A673 (cell line): Measurements from ENCODE around the gene NRN1.

Source experiments
- CTCF ChIP-seq: fragments of 300-800, 200-600 bp; sonication (generic); conservative IDR thresholded peaks from 2 replicates; pipeline ENCODE4 v1.5.1; 2017; ENCODE audit warnings: low read depth, mild to moderate bottlenecking, antibody characterized with exemption, low read length, moderate library complexity, mixed read lengths
- EZH2 ChIP-seq: fragments of 200-600 bp; sonication (generic); IDR thresholded peaks from 2 replicates; pipeline ENCODE4 v1.6.1; 2017; ENCODE audit warnings: borderline replicate concordance, low read depth, mild to moderate bottlenecking, mixed read lengths, antibody characterized with exemption, low read length; ENCODE audit not compliant: poor library complexity, severe bottlenecking

- TF ChIP-seq CTCF (no peak), EZH2 (no peak)
Observed at GRCh38 chr6:6006006-6006427, 708 bp downstream of the NRN1 start.
